HEK293 (cell line): ENCODE measurements around the gene PLIN4.

Experiments used
- CTCF ChIA-PET: fragments of 350-600 bp; formaldehyde crosslinking; extraction: SDS; loops from one replicate; lab custom pipeline; 2021; ENCODE audit warnings: antibody characterized with exemption; lab: Yijun Ruan, JAX
- POLR2A ChIA-PET: fragments of 300-600 bp; formaldehyde crosslinking; extraction: SDS; loops from one replicate; lab custom pipeline; 2020; ENCODE audit warnings: antibody characterized with exemption, inconsistent platforms; lab: Yijun Ruan, JAX
- H3K27ac ChIP-seq: fragments of 200-500 bp; sonication (Bioruptor generic); 2 replicates; pipeline ENCODE4 v1.5.1; 2014; ENCODE audit warnings: low read depth, low read length, control low read depth, inconsistent platforms; ENCODE audit errors: extremely low read depth
- H3K36me3 ChIP-seq, 2 experiments: fragments of 200-500 bp in 1 of 2; sonication (Bioruptor generic) in 1 of 2; 1 replicate in 1 of 2; 2 replicates in 1 of 2; pipeline ENCODE4 v1.5.1; 2014 to 2017; ENCODE audit warnings: inconsistent platforms in 2 of 2, low read length in 2 of 2; ENCODE audit not compliant: control insufficient read depth in 2 of 2, insufficient read depth in 1 of 2
- H3K4me1 ChIP-seq: fragments of 200-500 bp; sonication (Bioruptor generic); 2 replicates; pipeline ENCODE4 v1.5.1; 2014; ENCODE audit warnings: mild to moderate bottlenecking, low read length, inconsistent platforms; ENCODE audit not compliant: control insufficient read depth, insufficient read depth
- H3K4me3 ChIP-seq: 2 replicates; pipeline ENCODE4 v1.5.1; 2011; ENCODE audit warnings: low read depth, mild to moderate bottlenecking, control low read depth, low read length, moderate library complexity
- H3K9me3 ChIP-seq: fragments of 200-500 bp; sonication (Bioruptor generic); 2 replicates; pipeline ENCODE4 v1.5.1; 2014; ENCODE audit warnings: low read depth, low read length, inconsistent platforms; ENCODE audit not compliant: control insufficient read depth, insufficient read depth
- BCL11A ChIP-seq: fragments of 450-650 bp; formaldehyde crosslinking; IDR thresholded peaks from 2 replicates; pipeline ENCODE4 v1.5.1; 2016; ENCODE audit warnings: low read depth, missing biosample characterization, missing genetic modification characterization
- BCL11B ChIP-seq: fragments of 450-650 bp; formaldehyde crosslinking; IDR thresholded peaks from 2 replicates; pipeline ENCODE4 v1.5.1; 2016; ENCODE audit warnings: low read depth, missing biosample characterization, missing genetic modification characterization
- HOXD13 ChIP-seq: sonication (generic); formaldehyde crosslinking; IDR thresholded peaks from 2 replicates; pipeline ENCODE4 v1.8.0; 2022; ENCODE audit warnings: missing genetic modification reagents, borderline replicate concordance
- OSR2 ChIP-seq: fragments of 450-650 bp; formaldehyde crosslinking; IDR thresholded peaks from 2 replicates; pipeline ENCODE4 v1.5.1; 2016; ENCODE audit warnings: missing biosample characterization, missing genetic modification characterization
- SP2 ChIP-seq: fragments of 450-650 bp; formaldehyde crosslinking; IDR thresholded peaks from 2 replicates; pipeline ENCODE4 v1.5.1; 2016; ENCODE audit warnings: missing biosample characterization, missing genetic modification characterization
- SP3 ChIP-seq: fragments of 450-650 bp; formaldehyde crosslinking; IDR thresholded peaks from 2 replicates; pipeline ENCODE4 v1.5.1; 2016; ENCODE audit warnings: missing biosample characterization, missing genetic modification characterization
- TCF7L2 ChIP-seq: IDR thresholded peaks from 2 replicates; pipeline ENCODE4 v1.6.1; 2011; ENCODE audit warnings: low read depth, mild to moderate bottlenecking, inconsistent platforms, low read length, moderate library complexity, borderline replicate concordance
- YY2 ChIP-seq: fragments of 450-650 bp; formaldehyde crosslinking; IDR thresholded peaks from 2 replicates; pipeline ENCODE4 v1.5.1; 2016; ENCODE audit warnings: missing biosample characterization, missing genetic modification characterization
- ZBTB8A ChIP-seq: fragments of 450-650 bp; formaldehyde crosslinking; IDR thresholded peaks from 2 replicates; pipeline ENCODE4 v1.5.1; 2016; ENCODE audit warnings: missing biosample characterization, missing genetic modification characterization
- ZFHX2 ChIP-seq: fragments of 450-650 bp; formaldehyde crosslinking; conservative IDR thresholded peaks from 2 replicates; pipeline ENCODE4 v1.5.1; 2016; ENCODE audit warnings: missing biosample characterization, missing genetic modification characterization
- ZFP37 ChIP-seq: fragments of 450-650 bp; formaldehyde crosslinking; IDR thresholded peaks from 2 replicates; pipeline ENCODE4 v1.5.1; 2016; ENCODE audit warnings: missing biosample characterization, missing genetic modification characterization
- ZNF140 ChIP-seq: fragments of 450-650 bp; formaldehyde crosslinking; IDR thresholded peaks from 2 replicates; pipeline ENCODE4 v1.5.1; 2016; ENCODE audit warnings: missing biosample characterization, missing genetic modification characterization
- ZNF335 ChIP-seq: fragments of 450-650 bp; formaldehyde crosslinking; conservative IDR thresholded peaks from 2 replicates; pipeline ENCODE4 v1.5.1; 2016; ENCODE audit warnings: missing biosample characterization, missing genetic modification characterization
- ZNF530 ChIP-seq: fragments of 450-650 bp; formaldehyde crosslinking; IDR thresholded peaks from 2 replicates; pipeline ENCODE4 v1.5.1; 2016; ENCODE audit warnings: low read depth, missing biosample characterization, missing genetic modification characterization
- ZNF548 ChIP-seq: fragments of 450-650 bp; formaldehyde crosslinking; IDR thresholded peaks from 2 replicates; pipeline ENCODE4 v1.5.1; 2016; ENCODE audit warnings: missing biosample characterization, missing genetic modification characterization
- ZNF549 ChIP-seq: fragments of 450-650 bp; IDR thresholded peaks from 2 replicates; pipeline ENCODE4 v1.5.1; 2018; ENCODE audit warnings: missing biosample characterization, missing genetic modification characterization, mild to moderate bottlenecking, inconsistent platforms, moderate library complexity
- ZNF610 ChIP-seq: fragments of 450-650 bp; formaldehyde crosslinking; IDR thresholded peaks from 2 replicates; pipeline ENCODE4 v1.5.1; 2016; ENCODE audit warnings: missing biosample characterization, missing genetic modification characterization, borderline replicate concordance
- ZNF621 ChIP-seq: fragments of 450-650 bp; formaldehyde crosslinking; IDR thresholded peaks from 2 replicates; pipeline ENCODE4 v1.5.1; 2017; ENCODE audit warnings: missing biosample characterization, missing genetic modification characterization
- ZNF623 ChIP-seq: fragments of 450-650 bp; formaldehyde crosslinking; IDR thresholded peaks from 2 replicates; pipeline ENCODE4 v1.5.1; 2016; ENCODE audit warnings: missing biosample characterization, missing genetic modification characterization
- ZNF791 ChIP-seq: fragments of 450-650 bp; formaldehyde crosslinking; IDR thresholded peaks from 2 replicates; pipeline ENCODE4 v1.5.1; 2016; ENCODE audit warnings: missing biosample characterization, missing genetic modification characterization
- TF ChIP-seq, protein P1 (sequence below): fragments of 450-650 bp; formaldehyde crosslinking; IDR thresholded peaks from 2 replicates; pipeline ENCODE4 v1.5.1; 2016; ENCODE audit warnings: missing biosample characterization, missing genetic modification characterization
- TF ChIP-seq, protein P2 (sequence below): fragments of 450-650 bp; formaldehyde crosslinking; IDR thresholded peaks from 2 replicates; pipeline ENCODE4 v1.5.1; 2017; ENCODE audit warnings: missing biosample characterization, missing genetic modification characterization
- TF ChIP-seq, protein P3 (sequence below): fragments of 450-650 bp; formaldehyde crosslinking; IDR thresholded peaks from 2 replicates; pipeline ENCODE4 v1.5.1; 2016; ENCODE audit warnings: missing biosample characterization, missing genetic modification characterization

PLIN4 gene

DNA sequence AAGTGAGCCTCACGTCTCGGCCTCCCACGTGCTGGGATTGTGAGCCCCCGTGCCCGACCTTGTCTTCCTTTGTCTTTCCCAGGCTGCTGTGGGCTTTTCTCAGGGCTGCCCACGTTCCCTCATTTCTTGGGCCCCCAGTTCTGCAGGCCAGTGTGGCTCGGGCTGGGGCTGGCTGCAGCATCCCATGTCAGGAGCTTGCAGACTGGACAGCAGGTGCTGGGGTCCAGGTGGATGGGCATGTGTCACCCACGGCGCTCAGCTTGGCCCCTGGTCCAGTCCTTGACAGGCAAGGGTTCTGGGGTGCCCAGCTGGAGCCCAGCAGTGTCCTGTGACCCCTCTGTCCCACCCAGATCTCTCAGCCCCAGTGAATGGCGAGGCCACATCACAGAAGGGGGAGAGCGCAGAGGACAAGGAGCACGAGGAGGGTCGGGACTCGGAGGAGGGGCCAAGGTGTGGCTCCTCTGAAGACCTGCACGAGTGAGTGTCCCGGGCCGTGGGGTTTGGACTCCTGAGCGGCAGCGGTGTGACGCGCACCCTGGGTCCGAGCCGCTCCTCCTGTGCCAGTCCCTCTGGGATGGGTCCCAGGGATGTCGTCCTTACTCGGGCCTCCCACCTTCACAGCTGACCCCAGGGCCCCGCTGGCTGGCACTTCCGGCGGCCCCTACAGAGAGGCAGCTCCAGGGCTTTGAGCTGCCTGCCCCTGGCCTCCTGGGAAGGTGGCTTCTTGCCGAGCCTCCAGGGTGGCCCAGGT lies 17.3 kb downstream of the PLIN4 start (continued):
- TF ChIP-seq ZNF623 (no peak), ZNF791 (tag by site-specific recombination) (no peak), ZNF548 (tag by site-specific recombination) (no peak), BCL11B (tag by site-specific recombination) (no peak), ZNF610 (tag by site-specific recombination) (no peak)

DNA sequence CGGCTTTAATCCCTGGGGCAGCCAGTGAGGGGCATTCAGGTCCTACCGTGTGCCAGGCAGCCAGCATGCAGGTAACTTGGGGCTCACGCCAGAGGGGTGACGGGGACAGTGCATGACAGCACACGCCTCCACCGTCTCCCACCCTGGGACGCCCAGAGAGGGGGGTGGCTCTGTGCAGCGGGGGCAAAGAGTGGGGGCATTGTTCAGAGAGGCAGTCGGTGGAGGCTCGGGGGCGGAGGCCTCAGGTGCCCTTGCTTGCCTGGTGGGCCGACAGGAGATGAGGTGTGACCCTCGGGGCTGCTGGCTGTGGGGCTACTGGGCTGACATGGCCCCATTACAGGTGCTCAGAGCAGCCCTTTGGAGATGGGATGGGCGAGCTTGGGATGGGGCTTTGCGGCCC lies 18.4 kb downstream of the PLIN4 start:
- no peaks in the 10 kb centered on the region for H3K4me1 ChIP-seq
- TF ChIP-seq ZNF530, result no peak
- no peak for TF ChIP-seq ZNF335 (tag by site-specific recombination)
- 0 out of 2 replicates have a peak, but pooled peaks have one; percentile 57 for TF ChIP-seq ZBTB8A
- 0 out of 2 replicates have a peak, but pooled peaks have one; percentile 25 for TF ChIP-seq ZFHX2 (tag by site-specific recombination)
- ChIA-PET POLR2A (interaction anchor here (0.6 kb wide), 1 partner anchor 28 kb away, joined by 3 read pairs; the partner anchor contains the start of gene HDGFL2), CTCF (interaction anchor here (1.0 to 1.2 kb wide), 2 partner anchors 25 kb away, joined by 3 to 4 read pairs; no protein-coding TSS in a partner anchor)
- H3K9me3 ChIP-seq, result no peaks in the 10 kb centered on the region
- no peak overlapping the region for H3K4me3 ChIP-seq
- no peak overlapping the region for H3K27ac ChIP-seq
- peaks cover 12 to 85% of the 10 kb centered on the region in 2 experiments; a peak in 2 of 3 replicates for H3K36me3 ChIP-seq

DNA sequence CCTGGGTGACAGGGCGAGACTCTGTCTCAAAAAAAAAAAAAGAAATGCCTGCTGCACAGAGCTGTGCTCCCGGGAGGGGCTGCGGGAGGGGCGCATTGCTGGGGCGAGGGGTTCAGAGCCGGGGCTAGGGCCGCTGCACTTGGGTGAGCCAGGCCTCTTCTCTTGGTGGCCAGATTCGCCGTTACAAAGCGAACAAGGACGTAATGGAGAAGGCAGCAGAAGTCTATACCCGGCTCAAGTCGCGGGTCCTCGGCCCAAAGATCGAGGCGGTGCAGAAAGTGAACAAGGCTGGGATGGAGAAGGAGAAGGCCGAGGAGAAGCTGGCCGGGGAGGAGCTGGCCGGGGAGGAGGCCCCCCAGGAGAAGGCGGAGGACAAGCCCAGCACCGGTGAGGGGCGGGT lies 19.0 kb downstream of the PLIN4 start:
- Histone ChIP-seq H3K27ac (no peak overlapping the region), H3K36me3 (peaks cover 12 to 85% of the 10 kb centered on the region in 2 experiments; a peak in 2 of 3 replicates), H3K4me3 (no peak overlapping the region)
- ChIA-PET POLR2A (interaction anchor here (0.6 to 1.3 kb wide), 2 partner anchors 28 to 29 kb away, joined by 3 read pairs; partner anchors contain the start of gene HDGFL2), CTCF (interaction anchor here (1.0 kb wide), 1 partner anchor 26 kb away, joined by 3 read pairs; no protein-coding TSS in a partner anchor)
- TF ChIP-seq OSR2 (tag by site-specific recombination) (no peak), SP3 (tag by site-specific recombination) (no peak)
- TF ChIP-seq, all 188 proteins: peak for 0
- no peaks in the 10 kb centered on the region for H3K9me3 ChIP-seq
- H3K4me1 ChIP-seq, result no peaks in the 10 kb centered on the region

DNA sequence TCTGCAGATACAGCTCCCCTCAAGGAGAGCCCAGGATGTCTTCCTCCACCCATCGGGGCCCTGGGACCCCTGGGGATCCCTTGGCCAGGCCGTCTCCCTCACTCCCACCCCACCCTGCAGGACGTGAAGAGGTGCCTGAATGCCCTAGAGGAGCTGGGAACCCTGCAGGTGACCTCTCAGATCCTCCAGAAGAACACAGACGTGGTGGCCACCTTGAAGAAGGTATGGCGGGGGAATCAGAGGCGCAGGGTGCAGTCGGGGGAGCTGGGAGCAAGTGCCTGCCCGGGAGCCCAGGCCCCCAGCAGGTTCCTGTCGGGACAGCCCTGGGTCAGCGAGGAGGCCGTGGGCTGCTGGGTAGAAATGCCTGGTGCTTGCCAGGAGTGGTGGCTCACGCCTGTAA lies 19.6 kb downstream of the PLIN4 start:
- Histone ChIP-seq H3K36me3 (peaks cover 12 to 85% of the 10 kb centered on the region in 2 experiments; a peak in 2 of 3 replicates), H3K9me3 (no peaks in the 10 kb centered on the region), H3K27ac (no peak overlapping the region), H3K4me3 (no peak overlapping the region), H3K4me1 (no peaks in the 10 kb centered on the region)
- ChIA-PET CTCF (interaction anchor here (0.5 to 1.2 kb wide), 2 partner anchors 99 to 143 kb away, joined by 3 read pairs; partner anchors contain the start of gene SH3GL1), POLR2A (interaction anchor here (0.6 to 1.3 kb wide), 4 partner anchors 17 to 94 kb away, joined by 3 to 4 read pairs (median 3); partner anchors contain the start of gene HDGFL2)
- TF ChIP-seq ZFP37, result no peak
- TF ChIP-seq TCF7L2, result no peak
- TF ChIP-seq, protein P1, sequence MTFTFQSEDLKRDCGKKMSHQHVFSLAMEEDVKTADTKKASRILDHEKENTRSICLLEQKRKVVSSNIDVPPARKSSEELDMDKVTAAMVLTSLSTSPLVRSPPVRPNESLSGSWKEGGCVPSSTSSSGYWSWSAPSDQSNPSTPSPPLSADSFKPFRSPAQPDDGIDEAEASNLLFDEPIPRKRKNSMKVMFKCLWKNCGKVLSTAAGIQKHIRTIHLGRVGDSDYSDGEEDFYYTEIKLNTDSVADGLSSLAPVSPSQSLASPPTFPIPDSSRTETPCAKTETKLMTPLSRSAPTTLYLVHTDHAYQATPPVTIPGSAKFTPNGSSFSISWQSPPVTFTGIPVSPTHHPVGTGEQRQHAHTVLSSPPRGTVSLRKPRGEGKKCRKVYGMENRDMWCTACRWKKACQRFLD, result no peak
- no peak for TF ChIP-seq SP2
- no peak for TF ChIP-seq YY2
- no peak for TF ChIP-seq ZNF549 (tag by site-specific recombination)
- TF ChIP-seq, protein P2, sequence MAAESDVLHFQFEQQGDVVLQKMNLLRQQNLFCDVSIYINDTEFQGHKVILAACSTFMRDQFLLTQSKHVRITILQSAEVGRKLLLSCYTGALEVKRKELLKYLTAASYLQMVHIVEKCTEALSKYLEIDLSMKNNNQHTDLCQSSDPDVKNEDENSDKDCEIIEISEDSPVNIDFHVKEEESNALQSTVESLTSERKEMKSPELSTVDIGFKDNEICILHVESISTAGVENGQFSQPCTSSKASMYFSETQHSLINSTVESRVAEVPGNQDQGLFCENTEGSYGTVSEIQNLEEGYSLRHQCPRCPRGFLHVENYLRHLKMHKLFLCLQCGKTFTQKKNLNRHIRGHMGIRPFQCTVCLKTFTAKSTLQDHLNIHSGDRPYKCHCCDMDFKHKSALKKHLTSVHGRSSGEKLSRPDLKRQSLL (tag by site-specific recombination), result no peak
- TF ChIP-seq ZNF621 (tag by site-specific recombination), result no peak
- no peak for TF ChIP-seq HOXD13 (CRISPR knock-in tag)
- TF ChIP-seq, protein P3, sequence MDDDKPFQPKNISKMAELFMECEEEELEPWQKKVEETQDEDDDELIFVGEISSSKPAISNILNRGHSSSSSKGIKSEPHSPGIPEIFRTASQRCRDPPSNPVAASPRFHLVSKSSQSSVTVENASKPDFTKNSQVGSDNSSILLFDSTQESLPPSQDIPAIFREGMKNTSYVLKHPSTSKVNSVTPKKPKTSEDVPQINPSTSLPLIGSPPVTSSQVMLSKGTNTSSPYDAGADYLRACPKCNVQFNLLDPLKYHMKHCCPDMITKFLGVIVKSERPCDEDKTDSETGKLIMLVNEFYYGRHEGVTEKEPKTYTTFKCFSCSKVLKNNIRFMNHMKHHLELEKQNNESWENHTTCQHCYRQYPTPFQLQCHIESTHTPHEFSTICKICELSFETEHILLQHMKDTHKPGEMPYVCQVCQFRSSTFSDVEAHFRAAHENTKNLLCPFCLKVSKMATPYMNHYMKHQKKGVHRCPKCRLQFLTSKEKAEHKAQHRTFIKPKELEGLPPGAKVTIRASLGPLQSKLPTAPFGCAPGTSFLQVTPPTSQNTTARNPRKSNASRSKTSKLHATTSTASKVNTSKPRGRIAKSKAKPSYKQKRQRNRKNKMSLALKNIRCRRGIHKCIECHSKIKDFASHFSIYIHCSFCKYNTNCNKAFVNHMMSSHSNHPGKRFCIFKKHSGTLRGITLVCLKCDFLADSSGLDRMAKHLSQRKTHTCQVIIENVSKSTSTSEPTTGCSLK (tag by site-specific recombination), result no peak
- TF ChIP-seq ZNF140 (tag by site-specific recombination), result no peak
- TF ChIP-seq BCL11A (tag by site-specific recombination), result no peak
- no peak for TF ChIP-seq OSR2 (tag by site-specific recombination)
